ENCODE measurements around the gene SORCS2. TPM values are rescaled to one million over a fixed set of nuclear protein-coding genes. Genes with fewer than 3 reads are reported as not detected.

Gene SORCS2
- total RNA-seq, 1 donor from 2014 or later, result 7.1 TPM

DNA sequence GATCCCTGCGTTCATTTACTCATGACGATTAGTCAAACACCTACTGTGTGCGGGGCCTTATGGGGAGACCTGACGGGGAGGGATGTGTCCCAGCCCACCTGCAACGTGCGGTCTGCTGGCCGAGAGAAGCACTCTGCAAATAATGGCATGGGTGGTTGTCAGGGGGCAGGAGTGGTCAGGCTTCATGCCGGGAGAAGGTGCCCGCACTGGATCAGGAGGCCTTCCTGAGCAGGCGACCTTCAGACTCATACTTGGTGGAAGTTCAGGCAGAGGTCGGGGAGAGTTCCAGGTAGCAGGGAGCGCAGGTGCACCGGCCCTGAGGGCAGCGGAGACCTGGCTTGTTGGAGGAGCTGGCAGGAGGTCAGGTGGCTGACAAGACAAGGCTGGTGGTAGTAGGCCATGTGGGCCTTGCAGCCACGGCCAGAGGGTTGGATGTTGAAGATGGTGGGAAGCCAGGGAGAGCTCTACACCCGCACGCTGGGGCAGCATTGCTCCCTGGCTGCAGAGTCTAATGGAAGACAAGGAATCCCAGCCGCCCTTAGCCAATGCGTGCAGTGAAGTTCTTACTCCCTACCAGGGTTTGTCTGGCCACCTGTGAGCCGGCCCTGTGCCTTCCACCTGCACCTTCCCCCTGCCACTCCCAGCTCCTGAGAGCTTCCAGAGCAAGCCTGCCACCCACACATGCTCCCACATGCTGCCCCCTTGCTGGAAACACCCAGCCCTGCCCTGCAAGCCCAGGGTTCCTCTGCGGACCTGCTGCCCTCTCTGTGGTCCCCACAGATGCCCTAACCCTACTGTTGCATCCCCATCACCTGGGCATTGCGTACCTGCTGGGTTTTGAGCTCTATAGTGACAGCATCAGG is 145.1 kb downstream of the SORCS2 start:
- peaks cover 10% of the 10 kb centered on the region for H3K4me1 Mint-ChIP-seq
- no peak for DNase-seq (ENCODE audit: low spot score in 2 of 2, unreplicated experiment in 2 of 2)
- no peak overlapping the region for H3K27ac Mint-ChIP-seq
- H3K9me3 Mint-ChIP-seq, result peaks cover 4% of the 10 kb centered on the region
- TF ChIP-seq, protein P1, sequence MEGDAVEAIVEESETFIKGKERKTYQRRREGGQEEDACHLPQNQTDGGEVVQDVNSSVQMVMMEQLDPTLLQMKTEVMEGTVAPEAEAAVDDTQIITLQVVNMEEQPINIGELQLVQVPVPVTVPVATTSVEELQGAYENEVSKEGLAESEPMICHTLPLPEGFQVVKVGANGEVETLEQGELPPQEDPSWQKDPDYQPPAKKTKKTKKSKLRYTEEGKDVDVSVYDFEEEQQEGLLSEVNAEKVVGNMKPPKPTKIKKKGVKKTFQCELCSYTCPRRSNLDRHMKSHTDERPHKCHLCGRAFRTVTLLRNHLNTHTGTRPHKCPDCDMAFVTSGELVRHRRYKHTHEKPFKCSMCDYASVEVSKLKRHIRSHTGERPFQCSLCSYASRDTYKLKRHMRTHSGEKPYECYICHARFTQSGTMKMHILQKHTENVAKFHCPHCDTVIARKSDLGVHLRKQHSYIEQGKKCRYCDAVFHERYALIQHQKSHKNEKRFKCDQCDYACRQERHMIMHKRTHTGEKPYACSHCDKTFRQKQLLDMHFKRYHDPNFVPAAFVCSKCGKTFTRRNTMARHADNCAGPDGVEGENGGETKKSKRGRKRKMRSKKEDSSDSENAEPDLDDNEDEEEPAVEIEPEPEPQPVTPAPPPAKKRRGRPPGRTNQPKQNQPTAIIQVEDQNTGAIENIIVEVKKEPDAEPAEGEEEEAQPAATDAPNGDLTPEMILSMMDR (IDR thresholded peaks at IDR 0.05; ENCODE audit: unreplicated experiment), result no peak
- no peaks in the 10 kb centered on the region for H3K36me3 Mint-ChIP-seq
- H3K4me3 Mint-ChIP-seq, result no peak overlapping the region
- peaks cover 9% of the 10 kb centered on the region for H3K27me3 Mint-ChIP-seq (ENCODE audit: low read depth)

DNA sequence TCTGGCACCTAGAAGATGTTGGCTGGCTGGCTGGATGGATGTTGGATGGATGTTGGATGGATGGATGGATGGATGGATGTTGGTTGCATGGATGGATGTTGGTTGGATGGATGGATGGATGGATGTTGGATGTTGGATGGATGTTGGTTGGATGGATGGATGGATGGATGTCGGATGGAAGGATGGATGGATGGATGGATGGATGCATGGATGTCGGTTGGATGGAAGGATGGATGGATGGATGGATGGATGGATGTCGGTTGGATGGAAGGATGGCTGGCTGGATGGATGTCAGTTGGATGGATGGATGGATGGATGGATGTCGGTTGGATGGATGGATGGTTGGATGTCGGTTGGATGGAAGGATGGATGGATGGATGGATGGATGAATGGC is 145.7 kb downstream of the SORCS2 start:
- H3K27ac Mint-ChIP-seq, result no peak overlapping the region
- TF ChIP-seq, protein P1 (IDR thresholded peaks at IDR 0.05; ENCODE audit: unreplicated experiment), result no peak
- no peak overlapping the region for H3K4me3 Mint-ChIP-seq
- H3K36me3 Mint-ChIP-seq, result no peaks in the 10 kb centered on the region
- no peak for DNase-seq (ENCODE audit: low spot score in 2 of 2, unreplicated experiment in 2 of 2)
- H3K27me3 Mint-ChIP-seq (ENCODE audit: low read depth), result peaks cover 9% of the 10 kb centered on the region
- peaks cover 10% of the 10 kb centered on the region for H3K4me1 Mint-ChIP-seq
- peaks cover 4% of the 10 kb centered on the region for H3K9me3 Mint-ChIP-seq

DNA sequence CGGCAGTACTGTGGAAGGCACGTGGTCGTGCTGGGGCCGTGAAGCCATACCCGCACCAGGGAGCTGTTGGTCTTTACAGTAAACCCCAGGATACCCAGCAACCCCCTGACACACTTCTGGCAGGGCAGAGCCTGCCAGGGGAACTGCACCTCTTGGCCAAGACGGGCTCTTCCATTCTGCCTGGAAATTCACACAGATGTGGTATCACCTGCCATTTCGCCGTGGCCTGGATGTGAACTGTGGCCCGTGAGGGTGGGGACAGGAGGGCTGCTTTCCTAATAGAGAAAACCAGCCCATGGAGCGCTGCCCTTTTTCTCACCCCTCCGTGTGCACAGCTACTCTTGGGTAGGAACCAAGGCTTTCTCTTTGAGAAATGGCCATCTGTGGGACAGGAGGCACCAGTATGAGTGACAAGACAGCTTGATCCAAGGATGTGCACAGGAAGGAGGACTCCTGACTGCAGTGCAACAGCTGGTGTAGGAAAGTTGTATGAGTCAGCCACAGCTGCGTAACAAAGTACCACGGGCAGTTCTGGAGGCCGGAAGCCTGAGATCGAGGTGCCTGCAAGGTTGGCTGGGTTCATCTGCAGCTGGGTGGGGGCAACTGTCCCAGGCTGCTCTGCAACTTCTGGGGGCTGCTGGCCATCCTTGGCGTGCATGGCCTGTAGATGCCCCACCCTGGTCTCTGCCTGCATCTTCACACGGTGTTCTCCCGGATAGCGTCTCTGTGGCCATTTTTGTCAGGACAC is 146.7 kb downstream of the SORCS2 start:
- Mint-ChIP-seq H3K9me3 (peaks cover 4% of the 10 kb centered on the region), H3K4me3 (no peak overlapping the region)

DNA sequence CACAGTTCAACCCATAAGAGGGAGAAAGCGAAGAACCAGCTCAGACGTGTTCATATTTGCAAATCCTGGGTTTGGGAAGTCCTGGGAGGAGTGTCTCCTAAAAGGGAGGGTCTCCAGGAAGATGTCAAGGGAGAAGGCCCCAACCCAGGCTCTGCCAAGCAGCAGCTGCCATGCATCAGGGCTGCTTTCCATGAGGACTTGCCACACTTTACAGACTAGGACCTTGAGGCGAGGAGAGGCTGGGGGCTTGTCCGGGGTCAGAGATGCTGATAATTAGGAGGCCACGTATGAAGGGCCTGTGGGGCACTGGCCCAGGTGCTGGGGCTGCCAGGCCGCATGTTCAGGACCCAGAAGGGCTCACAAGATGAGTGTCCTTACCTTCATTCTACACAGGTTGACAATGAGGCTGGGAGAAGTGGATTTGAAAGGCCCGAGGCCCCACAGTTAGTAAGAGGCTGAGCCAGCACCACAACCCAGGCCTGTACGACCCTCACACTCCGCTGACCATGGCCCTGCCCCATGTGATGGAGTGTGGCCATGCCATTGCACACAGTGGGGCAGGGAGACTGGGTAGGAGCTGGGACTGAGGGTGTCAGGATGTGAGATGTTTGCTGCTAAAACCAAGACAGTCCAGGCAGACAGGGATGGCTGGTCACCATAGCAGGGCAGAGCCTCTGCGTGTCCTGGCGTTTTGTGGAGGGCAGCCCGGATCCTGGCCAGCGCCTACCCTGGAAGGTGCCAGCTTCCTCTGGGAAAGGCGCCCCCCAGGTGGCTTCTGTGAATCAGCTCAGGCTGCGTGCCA is 147.6 kb downstream of the SORCS2 start:
- no peak overlapping the region for H3K27ac Mint-ChIP-seq
- TF ChIP-seq, protein P1 (IDR thresholded peaks at IDR 0.05; ENCODE audit: unreplicated experiment), result no peak
- H3K9me3 Mint-ChIP-seq, result peaks cover 4% of the 10 kb centered on the region
- no peaks in the 10 kb centered on the region for H3K36me3 Mint-ChIP-seq
- H3K27me3 Mint-ChIP-seq (ENCODE audit: low read depth), result peaks cover 8% of the 10 kb centered on the region
- no peak for DNase-seq (ENCODE audit: low spot score in 2 of 2, unreplicated experiment in 2 of 2)
- peaks cover 5% of the 10 kb centered on the region for H3K4me1 Mint-ChIP-seq
- no peak overlapping the region for H3K4me3 Mint-ChIP-seq

More for the DNA sequence above, 146.7 kb downstream of the SORCS2 start:
- DNase-seq (ENCODE audit: low spot score in 2 of 2, unreplicated experiment in 2 of 2), result no peak
- Mint-ChIP-seq H3K4me1 (peaks cover 10% of the 10 kb centered on the region), H3K27ac (no peak overlapping the region), H3K27me3 (ENCODE audit: low read depth) (peaks cover 9% of the 10 kb centered on the region), H3K36me3 (no peaks in the 10 kb centered on the region)
- TF ChIP-seq, protein P1 (IDR thresholded peaks at IDR 0.05; ENCODE audit: unreplicated experiment), result no peak

Measured in mesothelial cell of epicardium (in vitro differentiated cells).